GM12891 (cell line): Measurements from ENCODE around the gene CELSR1.

Experiments
- POLR2A ChIP-seq: IDR thresholded peaks from 2 replicates; pipeline ENCODE4 v1.6.1; 2011; ENCODE audit warnings: low read depth, low read length, control low read depth
- POLR2AphosphoS5 ChIP-seq: IDR thresholded peaks from 2 replicates; pipeline ENCODE4 v1.6.1; 2011; ENCODE audit warnings: low read depth, low read length, control low read depth
- POU2F2 ChIP-seq: IDR thresholded peaks from 2 replicates; pipeline ENCODE4 v1.6.1; 2011; ENCODE audit warnings: low read depth, mild to moderate bottlenecking, control low read depth, low read length, moderate library complexity
- TAF1 ChIP-seq: IDR thresholded peaks from 2 replicates; pipeline ENCODE4 v1.6.1; 2011; ENCODE audit warnings: low read depth, low read length, control low read depth

DNA sequence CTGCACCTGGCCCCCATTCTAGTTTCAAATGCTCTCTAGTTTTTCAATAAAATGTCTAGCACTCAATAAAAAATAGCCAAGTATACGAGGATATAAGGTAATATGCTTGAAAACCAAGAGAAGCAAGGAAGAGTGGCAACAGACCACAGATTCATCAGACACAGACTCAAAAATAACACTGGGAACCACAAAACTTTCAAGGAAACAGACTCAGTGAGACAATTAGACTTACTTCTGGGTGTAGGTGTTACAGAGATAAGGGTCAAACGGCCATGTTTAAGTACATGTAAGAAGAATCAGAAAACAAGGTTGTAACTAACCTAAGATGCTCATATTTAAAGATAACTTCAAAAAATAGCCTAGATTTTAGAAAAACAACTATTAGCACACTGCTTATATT is 134.9 kb downstream of the CELSR1 start:
- TF ChIP-seq POLR2A (no peak), TAF1 (no peak), POLR2AphosphoS5 (no peak), POU2F2 (no peak)
